K562 (cell line): ENCODE data around the gene NOLC1. TPM values are rescaled to one million over a fixed set of nuclear protein-coding genes. Genes with fewer than 3 reads are reported as not detected.

ENCODE experiments used
- CBFA2T3 ChIP-seq: fragments of 450-650 bp; IDR thresholded peaks from 2 replicates; pipeline ENCODE4 v1.6.1; 2017
- CCNT2 ChIP-seq: IDR thresholded peaks from 2 replicates; pipeline ENCODE4 v1.6.1; 2011; ENCODE audit warnings: borderline replicate concordance, low read depth, mild to moderate bottlenecking, moderate library complexity, mixed read lengths, low read length; ENCODE audit not compliant: insufficient read length; ENCODE audit errors: extremely low read depth
- CHD2 ChIP-seq: IDR thresholded peaks from 2 replicates; pipeline ENCODE4 v1.6.1; 2011; ENCODE audit warnings: low read depth, low read length
- CHD4 ChIP-seq: fragments of 200-600 bp; sonication (generic); IDR thresholded peaks from 3 replicates; pipeline ENCODE4 v1.6.1; 2012; ENCODE audit warnings: low read depth, mild to moderate bottlenecking, mixed read lengths, low read length, inconsistent platforms; ENCODE audit not compliant: insufficient read depth, insufficient replicate concordance, poor library complexity, severe bottlenecking
- ETV1 ChIP-seq: fragments of 450-650 bp; conservative IDR thresholded peaks from 2 replicates; pipeline ENCODE4 v1.6.1; 2016; ENCODE audit warnings: missing genetic modification characterization, control low read depth, low read depth, missing compliant biosample characterization
- L3MBTL2 ChIP-seq: fragments of 450-650 bp; IDR thresholded peaks from 2 replicates; pipeline ENCODE4 v1.6.1; 2016; ENCODE audit warnings: mild to moderate bottlenecking, moderate library complexity
- MECOM ChIP-seq: fragments of 250-450 bp; sonication (Bioruptor Pico); IDR thresholded peaks from 2 replicates; pipeline ENCODE4 v1.8.0; 2022; ENCODE audit warnings: inconsistent platforms
- NFE2L1 ChIP-seq: fragments of 450-650 bp; IDR thresholded peaks from 2 replicates; pipeline ENCODE4 v1.6.1; 2016; ENCODE audit warnings: missing genetic modification characterization, low read depth, mild to moderate bottlenecking, missing compliant biosample characterization, moderate library complexity, borderline replicate concordance
- PHB ChIP-seq: fragments of 250-450 bp; sonication (Bioruptor Pico); IDR thresholded peaks from 2 replicates; pipeline ENCODE4 v1.5.0; 2021
- RFX7 ChIP-seq: fragments of 250-450 bp; sonication (Bioruptor Pico); IDR thresholded peaks from 2 replicates; pipeline ENCODE4 v1.5.1; 2021; ENCODE audit warnings: mild to moderate bottlenecking
- STAT5A ChIP-seq: IDR thresholded peaks from 2 replicates; pipeline ENCODE4 v1.6.1; 2012; ENCODE audit warnings: low read length, inconsistent platforms, borderline replicate concordance
- ZNF23 ChIP-seq: fragments of 250-450 bp; sonication (Bioruptor Pico); IDR thresholded peaks from 2 replicates; pipeline ENCODE4 v1.4.0; 2020; ENCODE audit warnings: mild to moderate bottlenecking
- ZNF3 ChIP-seq: fragments of 250-450 bp; sonication (Bioruptor Pico); IDR thresholded peaks from 2 replicates; pipeline ENCODE4 v1.5.0; 2021; ENCODE audit warnings: mild to moderate bottlenecking, moderate library complexity
- ZNF445 ChIP-seq: fragments of 250-450 bp; sonication (Bioruptor Pico); IDR thresholded peaks from 2 replicates; pipeline ENCODE4 v1.4.0; 2020; ENCODE audit warnings: low read depth, mild to moderate bottlenecking, moderate library complexity
- polyA plus RNA-seq, 8 experiments: library from polyadenylated mRNA; depleted of rRNA in 4 of 8; stranded (reverse) in 5 of 8; unstranded in 3 of 8; fragments of >200 nt; fragmentation: Nextera tagmentation in 2 of 8; fragmentation: Illumina TruSeq in 1 of 8; extraction: Ambion mirVana in 2 of 8; extraction: Trizol in 1 of 8; gene quantifications; 2 replicates each; pipeline versions ENCODE4 v1.2.1 to v1.2.3, GENCODE V29; 2011 to 2014; ENCODE audit warnings: inconsistent platforms in 1 of 8, missing spikeins in 1 of 8
- total RNA-seq, 7 experiments: library from RNA; depleted of rRNA in 6 of 7; stranded (reverse); fragments of >200 nt in 6 of 7; fragmentation: Illumina TruSeq in 2 of 7; extraction: Trizol in 2 of 7; gene quantifications; 2 replicates each; pipeline versions ENCODE4 v1.2.1 to v1.2.3, GENCODE V29; 2011 to 2021; ENCODE audit warnings: low replicate concordance in 1 of 7
- TF ChIP-seq, protein P1 (sequence below): sonication (generic); formaldehyde crosslinking; IDR thresholded peaks from 2 replicates; pipeline ENCODE4 v1.8.1; 2023; ENCODE audit warnings: mild to moderate bottlenecking, missing genetic modification reagents
- TF ChIP-seq, protein P2 (sequence below): sonication (generic); formaldehyde crosslinking; IDR thresholded peaks from 2 replicates; pipeline ENCODE4 v1.8.0; 2022; ENCODE audit warnings: mild to moderate bottlenecking, low read depth, missing genetic modification reagents

Gene NOLC1
- total and polyA plus RNA-seq, 9 of the 15 experiments (the other 6 are each of a cell fraction or from before 2014, with no cell fraction given), result 102 to 310 (median 165) TPM

DNA sequence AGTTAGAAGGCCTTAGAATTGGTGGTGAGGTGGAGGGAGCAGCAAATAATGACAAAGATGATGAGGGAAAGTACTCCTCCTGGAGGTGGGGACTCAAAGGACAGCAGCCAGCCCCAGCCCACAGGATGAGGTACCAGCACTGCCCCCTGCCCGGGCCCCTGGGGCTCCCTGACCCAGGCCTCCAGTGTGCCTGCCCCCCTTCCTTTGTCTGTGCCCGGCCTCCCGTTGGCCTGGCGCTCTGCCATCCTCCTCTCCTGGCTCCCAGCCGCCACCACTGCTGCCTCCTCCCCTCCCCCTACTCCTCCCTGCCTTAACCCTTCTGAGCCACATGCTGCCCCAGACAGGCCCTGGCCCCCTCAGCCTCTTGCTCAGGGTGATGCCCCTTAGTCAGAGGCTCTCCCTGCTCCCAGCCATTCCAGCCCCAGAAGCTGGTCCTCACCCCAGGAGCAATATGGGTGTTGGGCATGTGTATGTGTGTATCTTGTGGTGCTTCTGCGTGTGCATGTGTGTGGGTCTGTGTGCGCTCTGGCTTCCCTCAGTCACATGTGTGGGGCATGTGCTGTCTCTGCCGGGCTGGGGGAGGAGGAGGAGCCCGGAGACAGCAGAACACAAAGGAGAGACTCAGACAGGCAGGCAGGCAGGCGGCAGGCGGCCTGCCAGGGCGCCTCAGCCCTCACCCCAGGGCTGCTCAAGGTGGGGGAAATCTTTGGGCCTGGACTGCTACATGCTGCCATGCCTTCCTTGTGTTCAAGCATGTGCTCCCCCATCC lies 34.6 kb upstream of the NOLC1 start (continued):
- no peak for TF ChIP-seq STAT5A
- TF ChIP-seq ZNF445, result no peak
- TF ChIP-seq, protein P1, sequence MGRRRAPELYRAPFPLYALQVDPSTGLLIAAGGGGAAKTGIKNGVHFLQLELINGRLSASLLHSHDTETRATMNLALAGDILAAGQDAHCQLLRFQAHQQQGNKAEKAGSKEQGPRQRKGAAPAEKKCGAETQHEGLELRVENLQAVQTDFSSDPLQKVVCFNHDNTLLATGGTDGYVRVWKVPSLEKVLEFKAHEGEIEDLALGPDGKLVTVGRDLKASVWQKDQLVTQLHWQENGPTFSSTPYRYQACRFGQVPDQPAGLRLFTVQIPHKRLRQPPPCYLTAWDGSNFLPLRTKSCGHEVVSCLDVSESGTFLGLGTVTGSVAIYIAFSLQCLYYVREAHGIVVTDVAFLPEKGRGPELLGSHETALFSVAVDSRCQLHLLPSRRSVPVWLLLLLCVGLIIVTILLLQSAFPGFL (CRISPR knock-in tag), result no peak
- no peak for TF ChIP-seq RFX7
- no peak for TF ChIP-seq NFE2L1 (tag)
- TF ChIP-seq ETV1 (tag), result no peak
- TF ChIP-seq CHD4, result no peak
- TF ChIP-seq MECOM, result no peak
- TF ChIP-seq CHD2, result no peak
- TF ChIP-seq, protein P2, sequence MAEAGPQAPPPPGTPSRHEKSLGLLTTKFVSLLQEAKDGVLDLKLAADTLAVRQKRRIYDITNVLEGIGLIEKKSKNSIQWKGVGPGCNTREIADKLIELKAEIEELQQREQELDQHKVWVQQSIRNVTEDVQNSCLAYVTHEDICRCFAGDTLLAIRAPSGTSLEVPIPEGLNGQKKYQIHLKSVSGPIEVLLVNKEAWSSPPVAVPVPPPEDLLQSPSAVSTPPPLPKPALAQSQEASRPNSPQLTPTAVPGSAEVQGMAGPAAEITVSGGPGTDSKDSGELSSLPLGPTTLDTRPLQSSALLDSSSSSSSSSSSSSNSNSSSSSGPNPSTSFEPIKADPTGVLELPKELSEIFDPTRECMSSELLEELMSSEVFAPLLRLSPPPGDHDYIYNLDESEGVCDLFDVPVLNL (CRISPR knock-in tag), result no peak
- TF ChIP-seq CBFA2T3, result no peak
- TF ChIP-seq L3MBTL2, result peak; percentile 39; the same call in 1 of the 2 replicates
- TF ChIP-seq CCNT2, result no peak
- no peak for TF ChIP-seq PHB
- no peak for TF ChIP-seq ZNF3 (CRISPR knock-in tag)
- no peak for TF ChIP-seq ZNF23 (CRISPR knock-in tag)
